NOMO-1 treated with dmso at 0.1 percent for 144 hours (cell line): ENCODE results near the gene VEPH1.

Experiments
- DNase-seq: peaks from one replicate; lab custom pipeline; 2025; ENCODE audit not compliant: unreplicated experiment; lab: John Stamatoyannopoulos, UW

Gene VEPH1

DNA sequence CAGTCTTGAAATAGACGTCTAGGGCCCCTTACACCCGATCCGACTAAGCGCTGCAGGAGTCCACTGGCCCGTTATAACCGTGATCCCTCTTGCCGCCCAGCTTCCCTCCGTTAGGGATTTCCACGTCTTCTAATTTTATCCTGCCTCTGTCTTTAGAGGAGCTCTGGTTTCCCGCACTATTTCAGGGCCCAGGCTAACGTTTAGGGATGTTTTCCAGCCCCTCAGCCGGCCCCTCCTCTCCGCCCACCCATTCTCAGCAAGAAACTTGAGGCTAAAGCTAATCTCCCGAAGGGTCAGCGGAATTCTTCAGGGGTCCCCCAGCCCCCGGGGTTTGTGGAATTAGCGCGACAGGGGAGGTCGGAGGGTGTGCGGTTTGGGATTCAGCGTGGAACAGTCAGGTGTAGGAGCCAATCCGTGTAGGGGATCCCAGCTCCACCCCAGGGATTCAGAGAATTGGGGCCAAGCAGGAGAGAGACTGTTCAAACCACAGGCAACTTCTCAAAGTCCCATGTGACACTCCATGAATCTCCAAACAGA lies 65.0 kb downstream of the VEPH1 start:
- no peak for DNase-seq

- DNase-seq: peak; percentile 78
Measured at GRCh38 chr3:157436583-157437291, 66.5 kb downstream of the VEPH1 start, which contains the start of gene PTX3. PTX3 (plus strand) TSS chr3:157436850; CDS start chr3:157436934, 84 bp downstream.

DNA sequence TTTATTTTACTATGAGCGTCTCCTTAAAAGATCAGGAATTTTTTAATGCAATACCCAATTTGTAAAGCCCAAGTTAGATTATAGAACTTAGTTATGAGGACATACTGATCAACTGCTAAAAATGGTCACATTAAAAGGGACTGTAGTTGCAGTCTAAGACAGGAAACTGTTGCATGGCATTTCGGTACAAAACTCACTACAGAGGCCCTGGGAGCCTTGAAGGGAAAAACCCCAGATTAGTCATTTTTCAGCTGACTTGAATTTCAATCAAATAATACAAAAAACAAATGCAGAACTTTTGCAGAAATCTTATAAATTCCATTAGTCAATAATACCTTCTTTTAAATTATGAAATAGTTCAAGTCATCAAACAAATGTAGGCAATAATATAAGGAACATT lies 73.5 kb downstream of the VEPH1 start:
- peak; percentile 26 for DNase-seq

- DNase-seq: peak; percentile 28
Measured at GRCh38 chr3:157428853-157429252, 74.4 kb downstream of the VEPH1 start.

- DNase-seq: no peak
Measured at GRCh38 chr3:157427901-157428300, 75.3 kb downstream of the VEPH1 start.

GRCh38 chr3:157423337-157423736 lies 79.9 kb downstream of the VEPH1 start:
- no peak for DNase-seq

DNA sequence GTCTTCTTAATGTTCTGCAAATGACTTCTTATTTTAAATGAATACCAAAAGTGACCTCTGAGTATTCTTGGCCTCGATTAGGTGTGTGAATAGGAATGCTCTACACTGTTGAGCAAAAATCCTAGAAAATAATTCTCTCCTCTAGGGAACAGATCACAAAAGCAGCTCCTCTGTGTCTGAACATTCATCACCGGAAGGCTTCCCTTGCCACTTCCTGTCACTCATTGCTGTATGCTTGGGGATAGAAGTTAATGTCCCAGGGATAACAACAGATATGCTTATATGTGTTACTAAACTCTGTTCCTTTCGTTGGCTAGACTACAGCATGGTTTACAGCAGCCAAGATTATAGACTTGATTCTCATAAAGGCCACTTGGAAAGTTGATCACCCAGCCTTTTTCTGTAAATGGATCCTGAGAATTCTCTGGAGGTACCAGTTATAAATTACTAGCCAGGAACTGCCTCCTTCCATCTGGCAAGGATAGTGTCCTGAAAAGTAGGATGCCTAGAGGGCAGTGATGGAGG lies 82.5 kb downstream of the VEPH1 start:
- DNase-seq: no peak

DNA sequence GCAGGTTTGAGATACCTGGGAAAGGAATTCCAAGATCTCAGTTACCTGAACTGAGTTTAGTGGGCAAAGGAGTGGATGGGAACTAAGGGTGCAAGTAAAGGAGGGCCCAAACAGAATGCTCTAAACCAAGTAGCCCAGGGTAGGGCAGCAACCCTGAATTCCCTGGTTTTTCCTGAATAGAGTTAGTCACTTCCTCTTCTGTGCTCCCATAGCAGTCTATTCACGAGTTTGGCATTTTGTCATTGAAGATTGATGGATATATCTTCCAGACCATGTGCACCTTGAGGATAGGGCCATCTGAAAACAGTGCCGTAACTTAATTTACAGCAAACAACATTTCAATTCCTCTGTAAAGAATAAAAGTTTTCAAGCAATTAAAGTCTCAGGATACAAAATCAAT lies 85.1 kb downstream of the VEPH1 start:
- DNase-seq: no peak

- DNase-seq: no peak
Measured at GRCh38 chr3:157417247-157417646, 86.0 kb downstream of the VEPH1 start.

DNA sequence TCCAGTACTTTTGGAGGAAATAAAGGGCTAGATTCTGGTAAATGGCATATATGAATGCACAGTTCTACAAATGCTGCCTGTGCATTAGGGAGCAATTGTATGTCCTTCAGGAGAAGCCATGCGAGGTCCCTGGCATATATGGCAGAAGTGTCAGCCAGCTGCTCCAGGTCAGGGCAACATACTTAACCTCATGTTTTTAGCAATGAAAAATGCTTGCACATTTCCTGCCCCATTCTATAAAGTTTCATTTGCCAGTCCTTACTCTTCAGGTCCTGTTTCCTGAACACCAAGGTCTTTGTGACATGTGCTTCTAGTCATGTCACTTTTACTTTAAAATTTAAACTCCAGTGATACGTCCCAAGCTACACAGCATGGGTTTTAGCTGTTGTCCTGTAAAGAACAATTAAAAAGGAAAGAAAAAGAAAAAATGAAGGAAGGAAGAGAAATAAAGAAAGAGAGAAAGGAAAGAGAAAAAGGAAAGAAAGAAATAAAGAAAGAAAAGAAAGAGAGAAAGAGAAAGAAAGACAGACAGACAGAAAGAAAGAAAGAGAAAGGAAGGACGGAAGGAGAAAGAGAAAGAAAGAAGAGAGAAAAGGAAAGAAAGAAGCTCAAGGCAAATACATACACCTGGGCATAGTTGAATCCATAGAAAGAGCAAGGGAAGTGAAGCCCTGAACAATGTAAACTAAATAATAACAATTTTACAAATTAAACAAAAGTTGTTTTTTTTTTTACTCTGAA lies 86.7 kb downstream of the VEPH1 start:
- DNase-seq: no peak

DNA sequence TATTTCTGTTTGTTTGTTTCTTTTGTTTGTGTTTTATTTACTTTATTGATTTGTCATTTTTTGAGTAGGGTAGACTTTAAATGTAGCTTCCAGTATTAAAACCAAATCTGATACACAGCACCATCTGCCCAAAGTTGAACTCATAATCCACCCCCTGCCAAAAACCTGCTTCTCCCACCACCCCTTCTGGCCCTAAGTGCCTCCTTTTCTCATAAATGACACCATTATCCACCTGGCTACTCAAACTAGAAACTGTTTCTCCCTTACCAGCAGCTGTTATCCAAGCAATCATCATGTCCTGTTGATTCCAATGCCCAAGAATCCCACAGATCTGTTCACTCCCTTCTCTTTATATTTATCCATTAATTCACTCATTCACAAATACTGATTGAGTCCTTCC lies 88.4 kb downstream of the VEPH1 start:
- no peak for DNase-seq

- DNase-seq: no peak
Measured at GRCh38 chr3:157412323-157412855, 90.8 kb downstream of the VEPH1 start.

DNA sequence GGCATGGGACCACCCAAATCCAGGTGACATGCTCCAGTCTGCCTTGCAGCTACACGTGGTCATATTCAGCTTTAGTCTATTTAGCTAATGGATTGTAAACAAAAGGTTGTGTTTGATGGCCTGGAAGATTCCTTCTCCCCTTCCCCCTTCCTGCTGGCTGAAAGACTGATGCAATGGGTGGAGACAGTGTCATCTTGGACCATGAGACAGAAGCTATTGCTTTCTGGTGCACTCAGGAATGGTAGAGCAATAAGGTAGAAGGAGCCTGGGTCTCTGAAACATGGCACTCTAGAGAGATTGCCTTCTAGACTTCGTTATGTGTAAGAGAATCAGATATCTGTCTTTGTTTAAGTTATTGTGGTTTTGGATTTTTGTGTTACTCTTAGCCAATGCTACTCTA lies 92.3 kb downstream of the VEPH1 start:
- no peak for DNase-seq

DNA sequence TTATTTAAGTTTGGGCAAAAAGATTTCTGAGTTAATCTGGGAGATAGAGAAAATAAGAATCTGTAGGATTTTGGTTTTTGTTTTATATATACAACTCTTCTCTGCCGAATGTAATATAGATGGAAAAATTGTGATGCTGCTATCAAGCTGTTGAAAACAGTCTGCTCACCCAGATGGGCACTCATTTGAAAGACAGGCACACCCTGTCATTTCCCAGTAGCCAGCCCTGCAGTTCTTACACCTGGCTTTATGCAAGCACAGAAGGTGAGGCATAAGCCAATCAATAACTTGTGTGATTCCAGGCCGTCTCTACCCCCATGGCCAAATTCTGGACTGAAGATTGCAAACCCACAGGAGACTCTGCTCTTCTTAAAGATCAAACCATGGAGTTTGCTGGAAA lies 93.7 kb downstream of the VEPH1 start:
- no peak for DNase-seq

DNA sequence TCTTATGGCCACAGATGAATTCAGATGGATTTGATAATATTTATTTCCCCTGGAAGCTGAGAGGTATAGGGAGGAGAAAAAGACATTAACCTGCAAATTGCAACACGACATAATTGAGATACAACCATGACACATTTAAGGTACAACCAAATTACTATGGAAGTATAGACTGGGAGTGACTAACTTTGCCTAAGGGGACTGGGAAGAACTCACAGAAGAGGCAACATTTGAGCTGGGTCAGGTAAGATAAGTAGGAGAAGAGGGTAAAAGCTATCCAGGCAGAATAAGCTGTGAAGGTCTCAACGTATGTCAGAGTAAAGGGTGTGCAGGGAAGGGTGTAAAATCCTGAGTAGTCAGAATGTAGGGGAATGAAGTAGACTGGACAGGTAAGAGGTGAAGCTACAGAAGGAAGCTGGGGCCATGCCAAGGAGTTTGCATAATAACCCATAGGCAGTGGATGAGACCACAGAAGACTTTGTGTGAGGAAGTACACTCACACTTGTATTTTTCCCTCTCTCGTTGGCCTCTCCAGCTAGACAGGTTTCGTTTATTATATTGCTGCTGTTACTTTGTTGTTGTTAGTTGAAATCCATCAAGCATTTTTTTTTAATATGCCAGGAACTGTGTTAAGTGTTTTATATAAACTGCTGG lies 94.6 kb downstream of the VEPH1 start:
- DNase-seq: peak; percentile 10

GRCh38 chr3:157407769-157408168 lies 95.4 kb downstream of the VEPH1 start:
- DNase-seq: no peak

- no peak for DNase-seq
Measured at GRCh38 chr3:157406394-157406793, 96.8 kb downstream of the VEPH1 start.

DNA sequence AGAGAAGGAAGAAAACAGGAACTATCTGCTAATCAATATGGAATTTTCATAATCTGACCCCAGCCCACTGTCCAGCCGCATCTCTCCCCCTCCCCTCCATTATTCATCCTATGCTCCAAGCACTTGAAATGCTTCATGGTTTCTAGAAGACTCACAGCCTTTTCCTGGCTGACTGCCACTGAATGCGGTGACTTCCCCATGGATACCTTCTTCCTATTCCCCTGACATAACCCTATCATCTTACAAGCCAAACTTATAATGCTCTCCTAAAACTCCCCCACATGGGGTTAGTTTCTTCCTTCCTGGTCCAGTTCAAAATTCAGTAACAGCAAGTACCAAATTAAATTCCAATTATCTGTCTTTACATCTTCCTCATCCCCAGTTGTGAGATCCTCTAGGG lies 97.8 kb downstream of the VEPH1 start:
- no peak for DNase-seq

DNA sequence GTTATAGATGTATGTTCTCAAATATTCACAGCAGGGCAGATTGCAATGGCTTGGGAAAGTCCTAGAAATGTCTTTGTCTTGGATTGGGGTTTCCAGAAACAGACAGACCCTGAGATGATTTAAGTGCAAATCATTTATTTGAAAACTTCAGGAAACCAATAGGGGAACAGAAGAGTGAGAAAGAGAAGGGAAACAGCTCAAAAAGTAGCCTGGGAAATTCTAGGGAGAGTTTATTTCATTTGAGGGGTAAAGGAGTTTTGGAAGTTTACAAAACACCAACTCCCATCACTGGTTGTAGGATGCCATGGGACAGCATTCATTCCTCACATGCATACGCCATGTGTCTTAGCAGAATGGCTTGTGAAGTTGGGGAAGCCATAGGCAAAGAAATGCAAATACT lies 98.8 kb downstream of the VEPH1 start:
- no peak for DNase-seq

DNA sequence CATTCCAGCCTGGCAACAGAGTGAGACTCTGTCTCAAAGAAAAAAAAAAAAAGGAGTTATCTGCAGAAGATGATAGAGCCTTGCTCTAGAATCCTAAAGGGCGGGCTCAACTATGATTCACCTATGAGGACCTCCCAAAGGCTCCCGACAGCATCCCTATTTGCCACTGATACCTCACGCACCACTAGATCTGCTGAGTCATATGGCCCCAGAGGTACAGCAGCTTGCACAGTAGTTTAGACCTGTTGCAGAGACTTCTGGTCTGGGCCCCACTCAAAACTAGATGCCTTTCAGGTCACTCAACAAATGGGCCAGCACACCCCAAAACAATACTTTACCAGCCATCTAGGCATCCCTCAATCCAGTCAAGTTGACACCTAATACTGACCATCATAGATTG lies 104.6 kb downstream of the VEPH1 start:
- DNase-seq: no peak

DNA sequence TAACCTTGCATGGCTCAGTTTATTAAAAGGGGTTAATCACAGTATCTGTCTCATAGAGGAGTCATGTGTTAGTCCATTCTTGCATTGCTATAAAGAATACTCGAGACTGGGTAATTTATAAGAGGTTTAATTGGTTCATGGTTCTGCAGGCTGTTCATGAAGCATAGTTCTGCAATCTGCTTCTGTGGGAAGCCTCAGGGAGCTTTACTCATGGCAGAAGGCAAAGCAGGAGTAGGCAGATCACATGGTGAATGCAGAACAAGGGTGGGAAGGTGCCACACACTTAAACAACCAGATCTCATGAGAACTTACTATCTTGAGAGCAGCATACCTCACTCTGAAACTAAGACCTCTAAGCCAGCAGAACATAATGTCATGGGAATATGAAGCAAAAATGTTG lies 108.8 kb downstream of the VEPH1 start:
- no peak for DNase-seq
